IPS-20b (cell line): Measurements from ENCODE around the gene FAM131A.

ENCODE experiments used
- H3K27ac ChIP-seq: one replicate; pipeline ENCODE4 v1.5.1; 2013; ENCODE audit warnings: low read length
- H3K27me3 ChIP-seq: 2 replicates; pipeline ENCODE4 v1.6.1; 2013; ENCODE audit warnings: mild to moderate bottlenecking, low read length, inconsistent platforms; ENCODE audit not compliant: insufficient read depth
- H3K36me3 ChIP-seq: 2 replicates; pipeline ENCODE4 v1.6.1; 2013; ENCODE audit warnings: low read depth, mild to moderate bottlenecking, inconsistent platforms, low read length, moderate library complexity; ENCODE audit not compliant: insufficient read depth
- H3K4me1 ChIP-seq: 2 replicates; pipeline ENCODE4 v1.6.1; 2013; ENCODE audit warnings: mild to moderate bottlenecking, control low read depth, inconsistent platforms, low read length, moderate library complexity; ENCODE audit not compliant: insufficient read depth
- H3K4me3 ChIP-seq: 2 replicates; pipeline ENCODE4 v1.5.1; 2013; ENCODE audit warnings: mild to moderate bottlenecking, low read length, inconsistent platforms
- H3K9ac ChIP-seq: 2 replicates; pipeline ENCODE4 v1.6.1; 2013; ENCODE audit warnings: low read depth, mild to moderate bottlenecking, inconsistent platforms, low read length, moderate library complexity
- H3K9me3 ChIP-seq: 2 replicates; pipeline ENCODE4 v1.6.1; 2013; ENCODE audit warnings: mild to moderate bottlenecking, low read depth, low read length, inconsistent platforms; ENCODE audit not compliant: insufficient read depth

FAM131A gene

DNA sequence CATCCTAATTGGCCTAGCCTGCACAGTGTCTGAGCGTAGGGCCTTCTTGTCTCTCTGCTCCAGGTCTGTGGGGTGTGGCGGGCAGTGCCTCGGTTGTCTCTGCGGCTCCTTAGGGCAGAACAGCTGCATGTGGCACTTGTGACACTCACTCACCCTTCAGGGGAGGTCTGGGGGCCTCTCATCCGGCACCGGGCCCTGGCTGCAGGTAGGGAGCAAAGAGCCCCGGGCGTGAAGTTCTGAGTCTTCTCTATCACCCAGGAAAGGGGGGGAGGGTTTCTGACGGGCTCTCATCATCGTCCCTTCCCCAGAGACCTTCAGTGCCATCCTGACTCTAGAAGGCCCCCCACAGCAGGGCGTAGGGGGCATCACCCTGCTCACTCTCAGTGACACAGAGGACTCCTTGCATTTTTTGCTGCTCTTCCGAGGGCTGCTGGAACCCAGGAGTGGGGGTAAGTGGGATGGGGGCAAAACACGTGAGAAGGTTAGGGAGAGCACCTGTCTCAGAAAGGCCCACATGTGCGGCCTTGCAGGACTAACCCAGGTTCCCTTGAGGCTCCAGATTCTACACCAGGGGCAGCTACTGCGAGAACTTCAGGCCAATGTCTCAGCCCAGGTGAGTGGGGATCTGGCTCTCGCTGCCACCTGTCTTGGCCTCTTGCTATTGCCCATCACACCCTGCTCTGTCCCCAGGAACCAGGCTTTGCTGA is 45.1 kb downstream of the FAM131A start:
- no peak overlapping the region for H3K27ac ChIP-seq
- H3K9ac ChIP-seq: no peak overlapping the region
- peaks cover 56% of the 10 kb centered on the region for H3K27me3 ChIP-seq

GRCh38 chr3:184383033-184383740 is 45.8 kb downstream of the FAM131A start:
- peaks cover 10% of the 10 kb centered on the region; the same call in 1 of the 2 replicates for H3K4me1 ChIP-seq
- H3K27me3 ChIP-seq: peaks cover 49% of the 10 kb centered on the region
- no peaks in the 10 kb centered on the region for H3K36me3 ChIP-seq
- H3K27ac ChIP-seq: no peak overlapping the region
- no peak overlapping the region for H3K9ac ChIP-seq
- no peak overlapping the region for H3K4me3 ChIP-seq
- no peaks in the 10 kb centered on the region; the same call in 1 of the 2 replicates for H3K9me3 ChIP-seq

More for the DNA sequence above, 45.1 kb downstream of the FAM131A start:
- Histone ChIP-seq H3K4me3 (no peak overlapping the region), H3K36me3 (no peaks in the 10 kb centered on the region), H3K9me3 (no peaks in the 10 kb centered on the region; the same call in 1 of the 2 replicates), H3K4me1 (peaks cover 17% of the 10 kb centered on the region; the same call in 1 of the 2 replicates)

DNA sequence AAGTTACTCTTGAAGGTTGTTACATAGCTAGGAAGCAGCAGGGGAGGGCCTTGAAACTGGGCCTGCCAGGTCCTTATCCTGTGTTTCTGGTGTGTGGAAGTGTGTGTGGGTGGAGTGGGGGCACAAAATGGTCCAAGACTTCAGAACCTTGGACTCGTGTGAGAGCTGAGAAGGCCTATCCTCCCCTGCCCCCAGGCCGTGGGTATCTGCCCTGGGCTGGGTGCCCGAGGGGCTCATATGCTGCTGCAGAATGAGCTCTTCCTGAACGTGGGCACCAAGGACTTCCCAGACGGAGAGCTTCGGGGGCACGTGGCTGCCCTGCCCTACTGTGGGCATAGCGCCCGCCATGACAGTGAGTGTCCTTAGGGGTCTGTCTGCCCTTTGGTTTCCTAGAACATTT is 46.9 kb downstream of the FAM131A start:
- H3K9me3 ChIP-seq: no peaks in the 10 kb centered on the region; the same call in 1 of the 2 replicates
- peaks cover 38% of the 10 kb centered on the region for H3K27me3 ChIP-seq
- peaks cover 4% of the 10 kb centered on the region; the same call in 1 of the 2 replicates for H3K4me1 ChIP-seq
- H3K4me3 ChIP-seq: no peak overlapping the region
- H3K27ac ChIP-seq: no peak overlapping the region
- H3K9ac ChIP-seq: no peak overlapping the region
- H3K36me3 ChIP-seq: no peaks in the 10 kb centered on the region

DNA sequence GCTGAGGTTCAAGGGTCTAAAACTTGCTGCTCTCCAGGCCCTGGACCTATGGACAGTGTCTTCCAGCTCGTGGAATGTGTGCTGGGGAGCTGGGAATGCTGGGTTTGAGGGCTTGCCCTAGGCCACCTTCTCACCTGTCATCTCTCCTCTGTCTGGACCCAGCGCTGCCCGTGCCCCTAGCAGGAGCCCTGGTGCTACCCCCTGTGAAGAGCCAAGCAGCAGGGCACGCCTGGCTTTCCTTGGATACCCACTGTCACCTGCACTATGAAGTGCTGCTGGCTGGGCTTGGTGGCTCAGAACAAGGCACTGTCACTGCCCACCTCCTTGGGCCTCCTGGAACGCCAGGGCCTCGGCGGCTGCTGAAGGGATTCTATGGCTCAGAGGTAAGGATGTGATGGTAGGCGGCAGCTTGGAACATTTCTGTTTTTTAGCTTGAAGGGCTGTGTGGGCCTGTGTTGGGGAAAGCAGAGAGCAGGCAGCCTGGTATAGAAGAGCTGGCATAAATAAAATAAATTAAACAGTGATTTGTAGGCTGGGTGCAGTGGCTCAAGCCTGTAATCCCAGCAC is 47.5 kb downstream of the FAM131A start:
- Histone ChIP-seq H3K27me3 (peaks cover 35% of the 10 kb centered on the region), H3K4me3 (no peak overlapping the region), H3K9me3 (no peaks in the 10 kb centered on the region; the same call in 1 of the 2 replicates), H3K36me3 (no peaks in the 10 kb centered on the region), H3K4me1 (peaks cover 4% of the 10 kb centered on the region; the same call in 1 of the 2 replicates), H3K9ac (no peak overlapping the region), H3K27ac (no peak overlapping the region)

DNA sequence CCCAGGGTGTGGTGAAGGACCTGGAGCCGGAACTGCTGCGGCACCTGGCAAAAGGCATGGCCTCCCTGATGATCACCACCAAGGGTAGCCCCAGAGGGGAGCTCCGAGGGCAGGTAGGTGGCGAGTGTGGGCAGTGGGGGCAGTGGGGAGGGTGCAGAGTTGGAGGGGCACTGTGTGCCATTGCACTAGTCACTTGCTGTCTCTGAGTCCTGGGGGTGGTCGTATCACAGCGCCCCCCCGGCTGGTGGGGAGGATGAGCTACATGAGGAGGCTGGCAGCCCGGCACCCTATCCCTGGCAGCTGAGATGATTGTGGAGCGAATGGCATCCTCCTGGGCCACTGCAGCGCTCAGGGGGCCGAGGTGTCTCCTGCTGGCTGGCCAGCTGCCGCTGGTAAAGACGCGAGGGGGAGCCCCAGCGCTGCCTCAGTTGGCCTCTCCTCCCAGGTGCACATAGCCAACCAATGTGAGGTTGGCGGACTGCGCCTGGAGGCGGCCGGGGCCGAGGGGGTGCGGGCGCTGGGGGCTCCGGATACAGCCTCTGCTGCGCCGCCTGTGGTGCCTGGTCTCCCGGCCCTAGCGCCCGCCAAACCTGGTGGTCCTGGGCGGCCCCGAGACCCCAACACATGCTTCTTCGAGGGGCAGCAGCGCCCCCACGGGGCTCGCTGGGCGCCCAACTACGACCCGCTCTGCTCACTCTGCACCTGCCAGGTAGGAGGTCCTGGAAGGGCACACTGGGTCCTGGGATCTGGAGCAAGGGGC is 48.8 kb downstream of the FAM131A start:
- no peaks in the 10 kb centered on the region for H3K9me3 ChIP-seq
- peaks cover 27% of the 10 kb centered on the region for H3K27me3 ChIP-seq
- no peaks in the 10 kb centered on the region for H3K4me1 ChIP-seq
- no peak overlapping the region for H3K9ac ChIP-seq
- H3K27ac ChIP-seq: no peak overlapping the region
- H3K36me3 ChIP-seq: no peaks in the 10 kb centered on the region
- no peak overlapping the region for H3K4me3 ChIP-seq

- H3K4me1 ChIP-seq: no peaks in the 10 kb centered on the region
- no peaks in the 10 kb centered on the region for H3K36me3 ChIP-seq
- peaks cover 17% of the 10 kb centered on the region for H3K27me3 ChIP-seq
- H3K9me3 ChIP-seq: no peaks in the 10 kb centered on the region
- no peak overlapping the region for H3K27ac ChIP-seq
- H3K4me3 ChIP-seq: no peak overlapping the region
- no peak overlapping the region for H3K9ac ChIP-seq
These were observed 49.8 kb downstream of the FAM131A start for GRCh38 chr3:184387174-184387714.

DNA sequence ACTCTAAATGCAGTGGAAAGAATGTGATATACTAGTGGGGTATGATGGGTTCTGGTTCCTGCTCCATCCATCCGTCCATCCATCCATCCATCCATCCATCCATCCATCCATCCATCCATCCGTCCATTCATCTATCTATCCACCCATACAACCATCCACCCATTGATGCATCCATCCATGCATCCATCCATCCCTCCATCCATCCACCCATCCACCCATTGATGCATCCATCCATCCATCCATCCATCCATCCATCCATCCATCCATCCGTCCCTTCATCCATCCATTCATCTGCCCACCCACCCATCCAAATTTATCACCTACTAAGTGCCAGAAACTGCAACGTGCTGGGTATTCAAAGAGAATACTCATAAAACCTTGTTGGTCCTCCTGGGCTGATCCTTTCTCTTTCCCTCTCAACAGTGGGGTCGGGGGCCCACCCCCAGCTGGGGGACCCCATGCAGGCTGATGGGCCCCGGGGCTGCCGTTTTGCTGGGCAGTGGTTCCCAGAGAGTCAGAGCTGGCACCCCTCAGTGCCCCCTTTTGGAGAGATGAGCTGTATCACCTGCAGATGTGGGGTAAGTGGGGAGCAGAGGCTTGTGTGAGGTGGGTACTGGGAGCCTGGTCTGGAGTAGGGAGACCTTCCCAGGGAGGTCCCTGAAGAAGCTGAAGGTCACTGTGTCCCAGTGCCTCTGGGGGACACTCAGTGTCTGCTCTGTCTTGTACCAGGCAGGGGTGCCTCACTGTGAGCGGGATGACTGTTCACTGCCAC is 51.0 kb downstream of the FAM131A start:
- Histone ChIP-seq H3K4me3 (no peak overlapping the region), H3K9me3 (no peaks in the 10 kb centered on the region), H3K36me3 (no peaks in the 10 kb centered on the region), H3K4me1 (no peaks in the 10 kb centered on the region), H3K27me3 (peaks cover 6% of the 10 kb centered on the region), H3K9ac (no peak overlapping the region), H3K27ac (no peak overlapping the region)

DNA sequence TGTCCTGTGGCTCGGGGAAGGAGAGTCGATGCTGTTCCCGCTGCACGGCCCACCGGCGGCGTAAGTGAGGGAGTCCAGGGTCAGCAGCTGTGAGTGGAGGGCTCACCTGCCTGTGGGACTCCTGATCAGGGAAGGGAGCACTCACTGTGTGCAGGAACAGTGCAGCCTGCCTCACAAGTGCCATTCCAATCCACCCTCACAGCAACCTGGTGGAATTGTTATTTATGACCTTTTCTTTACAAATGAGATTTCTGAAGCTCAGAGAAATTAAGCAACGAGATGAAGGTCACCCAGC is 51.5 kb downstream of the FAM131A start:
- Histone ChIP-seq H3K27me3 (peaks cover 3% of the 10 kb centered on the region; the same call in 1 of the 2 replicates), H3K9me3 (no peaks in the 10 kb centered on the region), H3K4me1 (no peaks in the 10 kb centered on the region), H3K9ac (no peak overlapping the region), H3K36me3 (no peaks in the 10 kb centered on the region), H3K4me3 (no peak overlapping the region), H3K27ac (no peak overlapping the region)

- H3K4me3 ChIP-seq: no peak overlapping the region
- no peak overlapping the region for H3K9ac ChIP-seq
- H3K27me3 ChIP-seq: no peaks in the 10 kb centered on the region
- H3K9me3 ChIP-seq: no peaks in the 10 kb centered on the region
- no peaks in the 10 kb centered on the region for H3K36me3 ChIP-seq
- H3K4me1 ChIP-seq: no peaks in the 10 kb centered on the region
- no peak overlapping the region for H3K27ac ChIP-seq
These were observed 52.0 kb downstream of the FAM131A start for GRCh38 chr3:184389384-184389783.

DNA sequence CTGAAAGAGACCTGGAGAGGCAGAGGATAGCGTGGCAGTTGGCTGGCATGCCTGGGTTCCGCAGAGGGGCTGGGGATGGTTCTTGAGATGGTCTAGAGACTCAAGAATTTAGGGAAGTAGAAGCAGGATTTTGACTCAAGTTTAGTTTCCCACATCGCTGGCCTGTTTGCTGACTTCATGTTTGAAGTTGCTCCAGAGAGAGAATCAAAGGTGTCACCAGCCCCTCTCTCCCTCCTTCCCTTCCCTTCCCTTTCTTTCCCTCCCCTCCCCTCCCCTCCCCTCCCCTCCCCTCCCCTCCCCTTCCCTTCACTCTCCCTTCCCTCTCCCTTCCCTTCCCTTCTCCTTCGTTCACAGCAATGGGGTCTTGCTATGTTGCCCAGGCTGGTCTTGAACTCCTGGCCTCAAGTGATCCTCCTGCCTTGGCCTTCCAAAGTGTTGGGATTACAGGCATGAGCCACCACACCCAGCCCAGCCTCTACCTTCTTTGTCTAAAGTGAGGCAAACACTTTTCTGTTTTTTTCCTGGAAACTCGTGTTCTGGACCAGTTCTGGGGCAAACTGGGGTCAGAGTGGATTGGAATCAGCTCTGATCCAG is 52.6 kb downstream of the FAM131A start:
- H3K4me1 ChIP-seq: no peaks in the 10 kb centered on the region
- H3K36me3 ChIP-seq: no peaks in the 10 kb centered on the region
- H3K27ac ChIP-seq: no peak overlapping the region
- no peak overlapping the region for H3K9ac ChIP-seq
- H3K27me3 ChIP-seq: no peaks in the 10 kb centered on the region
- no peaks in the 10 kb centered on the region for H3K9me3 ChIP-seq
- H3K4me3 ChIP-seq: no peak overlapping the region
